ENCODE measurements around the gene EPB41L2.
A peak's percentile ranks its signal among the peaks of the same experiment; 100 is the strongest.

EPB41L2 gene

DNA sequence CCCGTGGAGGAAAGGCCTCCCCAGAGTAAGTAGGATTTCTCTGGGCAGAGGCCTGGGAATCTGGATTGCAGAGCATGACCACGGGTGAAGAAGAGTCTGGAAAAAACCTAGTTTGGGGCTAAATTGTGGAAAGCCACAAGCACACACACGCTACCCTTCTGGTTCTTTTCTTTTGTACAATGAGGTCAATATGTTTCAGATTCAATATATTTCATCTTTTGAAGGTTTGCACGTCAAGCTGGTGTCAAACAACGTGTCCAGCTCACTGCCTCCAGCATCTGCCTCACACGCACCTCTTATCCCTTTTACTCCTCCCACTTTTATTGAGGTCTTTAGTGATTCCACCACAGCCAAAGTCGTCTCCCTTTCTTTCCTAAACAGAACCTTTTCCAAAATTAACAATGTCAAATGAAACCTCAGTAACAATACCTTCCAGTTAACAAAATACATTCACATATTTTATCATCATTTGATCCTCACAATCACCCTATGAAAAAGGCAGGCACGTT is 773 bp upstream of the EPB41L2 start:
- Histone ChIP-seq H3K36me3 (ENCODE audit: control insufficient read depth, insufficient read depth, low read length) (no peaks in the 10 kb centered on the region), H3K27me3 (replicated peaks; ENCODE audit: control insufficient read depth, insufficient read depth, low read length, poor library complexity, severe bottlenecking) (no peaks in the 10 kb centered on the region), H3K4me3 (ENCODE audit: insufficient read depth, low read depth, low read length, poor library complexity, severe bottlenecking) (peak overlapping the region; percentile 98), H3K9me3 (ENCODE audit: control insufficient read depth, low read length) (no peaks in the 10 kb centered on the region), H3K27ac (ENCODE audit: insufficient read depth, low read length, poor library complexity, severe bottlenecking) (peak overlapping the region; percentile 61), H3K4me1 (ENCODE audit: control insufficient read depth, insufficient read depth, low read length, poor library complexity, severe bottlenecking) (peaks cover 8% of the 10 kb centered on the region)
- peak in 1 of 3 donors; percentile 17 for DNase-seq

DNA sequence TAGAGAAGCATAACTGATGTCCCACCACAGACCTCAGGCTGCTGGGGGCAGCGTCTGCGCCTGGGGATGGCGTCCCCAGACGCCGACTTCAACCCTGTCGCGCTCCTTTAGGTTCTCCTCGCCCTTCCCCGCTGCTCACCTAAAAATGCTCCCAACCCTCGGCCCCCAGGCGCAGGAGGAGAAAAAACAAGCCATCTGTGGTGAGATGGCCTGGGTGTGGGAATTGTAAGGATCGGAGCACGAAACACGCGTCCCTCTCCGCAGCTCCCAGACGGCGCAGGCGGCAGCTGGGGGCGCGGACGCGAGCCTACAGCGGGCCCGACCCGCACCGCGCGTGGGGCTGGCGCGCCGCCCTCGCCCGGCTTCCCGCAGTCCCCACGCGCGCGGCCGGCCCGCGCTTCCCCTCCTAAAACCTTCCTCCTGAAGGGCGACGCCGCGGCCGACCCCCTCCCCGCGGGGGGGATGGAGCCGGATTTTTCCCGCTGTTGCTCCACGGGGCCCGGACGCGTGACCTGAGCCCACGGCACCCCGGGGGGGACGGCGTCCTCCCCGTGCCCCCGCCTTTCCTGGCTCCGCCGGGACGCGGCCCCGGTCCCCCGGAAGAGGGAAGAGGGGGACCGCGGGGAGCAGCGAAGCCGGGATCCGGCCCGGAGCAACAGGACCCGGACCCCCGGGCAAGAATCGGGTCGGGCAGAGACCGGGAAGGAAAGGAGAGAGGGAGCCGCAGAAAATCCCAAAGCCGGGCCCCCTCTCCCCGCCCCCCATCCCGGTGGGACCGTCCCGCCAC is 611 bp downstream of the EPB41L2 start:
- peak overlapping the region; percentile 98 for H3K4me3 ChIP-seq (ENCODE audit: insufficient read depth, low read depth, low read length, poor library complexity, severe bottlenecking)
- H3K4me1 ChIP-seq (ENCODE audit: control insufficient read depth, insufficient read depth, low read length, poor library complexity, severe bottlenecking): peaks cover 8% of the 10 kb centered on the region
- DNase-seq: peak in 1 of 3 donors; percentile 6
- H3K27me3 ChIP-seq (replicated peaks; ENCODE audit: control insufficient read depth, insufficient read depth, low read length, poor library complexity, severe bottlenecking): no peaks in the 10 kb centered on the region
- no peaks in the 10 kb centered on the region for H3K36me3 ChIP-seq (ENCODE audit: control insufficient read depth, insufficient read depth, low read length)
- H3K27ac ChIP-seq (ENCODE audit: insufficient read depth, low read length, poor library complexity, severe bottlenecking): peak overlapping the region; percentile 61
- no peaks in the 10 kb centered on the region for H3K9me3 ChIP-seq (ENCODE audit: control insufficient read depth, low read length)

DNA sequence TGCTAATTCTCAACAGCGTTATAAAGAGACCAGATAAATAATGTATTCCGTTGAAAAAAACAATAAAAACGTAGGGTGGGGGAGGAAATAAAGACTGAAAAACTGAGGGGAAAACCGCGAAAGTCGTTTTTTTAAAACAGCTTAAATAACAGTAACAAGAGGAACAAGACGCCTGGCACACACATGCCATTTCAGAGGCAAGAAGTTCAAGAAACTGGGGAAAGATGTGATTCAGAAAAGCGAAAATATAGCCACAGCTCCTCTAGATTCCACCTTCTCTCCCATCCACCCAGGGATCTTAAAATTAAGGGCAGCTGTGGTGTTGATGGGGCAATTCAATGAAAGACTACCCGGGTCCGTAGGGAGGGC is 1.3 kb downstream of the EPB41L2 start:
- Histone ChIP-seq H3K9me3 (ENCODE audit: control insufficient read depth, low read length) (no peaks in the 10 kb centered on the region), H3K4me1 (ENCODE audit: control insufficient read depth, insufficient read depth, low read length, poor library complexity, severe bottlenecking) (peaks cover 8% of the 10 kb centered on the region), H3K4me3 (ENCODE audit: insufficient read depth, low read depth, low read length, poor library complexity, severe bottlenecking) (peak overlapping the region; percentile 98), H3K27ac (ENCODE audit: insufficient read depth, low read length, poor library complexity, severe bottlenecking) (peak overlapping the region; percentile 10), H3K27me3 (replicated peaks; ENCODE audit: control insufficient read depth, insufficient read depth, low read length, poor library complexity, severe bottlenecking) (no peaks in the 10 kb centered on the region), H3K36me3 (ENCODE audit: control insufficient read depth, insufficient read depth, low read length) (no peaks in the 10 kb centered on the region)
- no peak for DNase-seq

DNA sequence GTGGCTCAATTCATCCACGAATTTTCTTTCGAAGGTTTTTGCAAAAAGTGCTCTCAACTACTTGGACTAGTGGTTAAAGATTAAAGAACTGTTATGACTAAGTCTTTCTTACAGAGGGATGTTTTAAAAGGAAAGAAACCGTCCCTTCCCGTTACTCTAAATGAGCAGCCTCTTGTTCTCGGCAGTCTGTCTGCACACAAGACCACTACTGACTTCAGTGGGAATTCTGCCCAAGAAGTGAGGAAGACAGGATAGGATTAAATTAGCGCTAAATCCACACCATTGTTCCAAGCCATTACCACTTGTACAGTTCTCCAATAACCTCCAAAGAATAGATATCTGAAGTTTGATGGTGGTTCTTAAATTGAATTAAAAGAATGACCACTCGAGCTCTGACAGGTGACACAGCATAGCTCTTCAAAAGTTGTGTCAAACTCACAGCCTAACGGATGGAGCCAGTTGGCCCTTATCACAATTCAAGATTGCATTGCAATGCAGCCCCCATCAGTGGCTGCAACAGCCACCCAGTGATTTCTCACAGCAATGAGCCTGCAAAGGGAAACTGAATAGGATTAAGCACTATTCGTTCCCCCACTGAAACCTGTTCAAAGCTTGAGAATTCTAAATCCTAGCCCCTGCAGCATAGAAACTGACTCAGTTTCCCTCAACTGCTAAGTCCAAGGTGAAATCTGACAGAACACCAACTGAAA is 1.8 kb downstream of the EPB41L2 start:
- H3K9me3 ChIP-seq (ENCODE audit: control insufficient read depth, low read length): no peaks in the 10 kb centered on the region
- no peak for DNase-seq
- H3K36me3 ChIP-seq (ENCODE audit: control insufficient read depth, insufficient read depth, low read length): no peaks in the 10 kb centered on the region
- no peaks in the 10 kb centered on the region for H3K27me3 ChIP-seq (replicated peaks; ENCODE audit: control insufficient read depth, insufficient read depth, low read length, poor library complexity, severe bottlenecking)
- peaks cover 8% of the 10 kb centered on the region for H3K4me1 ChIP-seq (ENCODE audit: control insufficient read depth, insufficient read depth, low read length, poor library complexity, severe bottlenecking)
- H3K4me3 ChIP-seq (ENCODE audit: insufficient read depth, low read depth, low read length, poor library complexity, severe bottlenecking): peak overlapping the region; percentile 98
- H3K27ac ChIP-seq (ENCODE audit: insufficient read depth, low read length, poor library complexity, severe bottlenecking): peak overlapping the region; percentile 10

DNA sequence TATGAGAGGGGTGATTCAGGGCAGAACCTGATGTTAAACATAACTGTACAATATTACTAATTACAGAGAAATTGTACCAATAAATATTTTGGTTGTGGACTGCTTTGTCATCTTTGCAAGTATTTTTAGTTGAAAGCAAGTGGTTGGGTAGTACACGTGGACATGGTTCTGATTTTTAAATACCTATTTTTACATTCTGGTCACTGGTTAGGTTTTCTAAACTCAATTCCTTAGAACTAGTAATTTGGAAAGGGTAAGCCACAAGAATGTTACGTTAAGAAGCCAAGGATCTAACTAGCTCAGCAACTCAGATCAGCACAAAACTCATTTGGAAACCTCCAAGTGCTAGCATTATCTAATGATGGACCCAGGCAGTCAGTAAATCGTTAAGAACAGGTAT is 2.7 kb downstream of the EPB41L2 start:
- H3K4me1 ChIP-seq (ENCODE audit: control insufficient read depth, insufficient read depth, low read length, poor library complexity, severe bottlenecking): peaks cover 8% of the 10 kb centered on the region
- H3K9me3 ChIP-seq (ENCODE audit: control insufficient read depth, low read length): no peaks in the 10 kb centered on the region
- no peak for DNase-seq
- no peak overlapping the region for H3K4me3 ChIP-seq (ENCODE audit: insufficient read depth, low read depth, low read length, poor library complexity, severe bottlenecking)
- H3K27ac ChIP-seq (ENCODE audit: insufficient read depth, low read length, poor library complexity, severe bottlenecking): no peak overlapping the region
- no peaks in the 10 kb centered on the region for H3K36me3 ChIP-seq (ENCODE audit: control insufficient read depth, insufficient read depth, low read length)
- no peaks in the 10 kb centered on the region for H3K27me3 ChIP-seq (replicated peaks; ENCODE audit: control insufficient read depth, insufficient read depth, low read length, poor library complexity, severe bottlenecking)

DNA sequence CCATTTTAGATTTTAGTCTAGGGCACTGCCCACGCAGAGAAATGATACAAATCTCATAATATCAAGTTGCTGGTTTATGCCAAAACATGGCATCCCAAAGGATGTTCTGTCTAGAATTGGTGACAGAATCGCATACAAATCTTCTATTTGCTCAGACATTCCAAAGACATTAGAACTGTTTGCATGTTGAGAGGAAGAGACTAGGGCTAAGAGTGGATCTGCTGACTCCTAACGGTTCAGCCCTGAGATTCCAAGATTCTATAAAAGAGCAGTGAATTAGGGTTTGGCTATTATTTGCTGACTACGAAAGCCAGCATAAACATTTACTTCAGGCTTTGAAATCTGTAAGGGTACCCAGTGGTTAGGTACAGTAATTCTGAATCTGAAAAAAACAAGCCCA is 3.6 kb downstream of the EPB41L2 start:
- H3K4me1 ChIP-seq (ENCODE audit: control insufficient read depth, insufficient read depth, low read length, poor library complexity, severe bottlenecking): peaks cover 8% of the 10 kb centered on the region
- no peak for DNase-seq
- H3K27me3 ChIP-seq (replicated peaks; ENCODE audit: control insufficient read depth, insufficient read depth, low read length, poor library complexity, severe bottlenecking): no peaks in the 10 kb centered on the region
- H3K27ac ChIP-seq (ENCODE audit: insufficient read depth, low read length, poor library complexity, severe bottlenecking): no peak overlapping the region
- no peaks in the 10 kb centered on the region for H3K36me3 ChIP-seq (ENCODE audit: control insufficient read depth, insufficient read depth, low read length)
- no peak overlapping the region for H3K4me3 ChIP-seq (ENCODE audit: insufficient read depth, low read depth, low read length, poor library complexity, severe bottlenecking)
- peaks cover 2% of the 10 kb centered on the region for H3K9me3 ChIP-seq (ENCODE audit: control insufficient read depth, low read length)

DNA sequence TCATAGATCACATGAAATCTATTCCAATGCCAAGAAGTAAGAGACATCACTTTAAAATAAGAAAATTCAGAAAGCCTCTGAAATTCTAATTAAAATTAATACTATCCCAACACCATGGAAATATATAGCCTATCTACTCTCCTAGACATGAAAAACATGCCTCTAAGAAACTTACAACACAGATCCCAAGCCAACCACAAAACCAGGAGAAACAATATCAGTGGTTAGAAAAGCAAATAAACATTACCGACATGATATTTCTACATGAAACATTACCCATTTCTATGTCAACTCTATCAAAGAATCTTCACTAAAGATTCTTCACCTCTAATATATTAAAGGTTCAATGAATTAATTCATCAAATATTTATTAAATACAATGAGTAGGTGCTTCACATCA is 4.8 kb downstream of the EPB41L2 start:
- no peak for DNase-seq
- H3K36me3 ChIP-seq (ENCODE audit: control insufficient read depth, insufficient read depth, low read length): no peaks in the 10 kb centered on the region
- H3K27ac ChIP-seq (ENCODE audit: insufficient read depth, low read length, poor library complexity, severe bottlenecking): no peak overlapping the region
- H3K4me1 ChIP-seq (ENCODE audit: control insufficient read depth, insufficient read depth, low read length, poor library complexity, severe bottlenecking): peaks cover 8% of the 10 kb centered on the region
- no peaks in the 10 kb centered on the region for H3K27me3 ChIP-seq (replicated peaks; ENCODE audit: control insufficient read depth, insufficient read depth, low read length, poor library complexity, severe bottlenecking)
- H3K9me3 ChIP-seq (ENCODE audit: control insufficient read depth, low read length): peaks cover 5% of the 10 kb centered on the region
- no peak overlapping the region for H3K4me3 ChIP-seq (ENCODE audit: insufficient read depth, low read depth, low read length, poor library complexity, severe bottlenecking)

DNA sequence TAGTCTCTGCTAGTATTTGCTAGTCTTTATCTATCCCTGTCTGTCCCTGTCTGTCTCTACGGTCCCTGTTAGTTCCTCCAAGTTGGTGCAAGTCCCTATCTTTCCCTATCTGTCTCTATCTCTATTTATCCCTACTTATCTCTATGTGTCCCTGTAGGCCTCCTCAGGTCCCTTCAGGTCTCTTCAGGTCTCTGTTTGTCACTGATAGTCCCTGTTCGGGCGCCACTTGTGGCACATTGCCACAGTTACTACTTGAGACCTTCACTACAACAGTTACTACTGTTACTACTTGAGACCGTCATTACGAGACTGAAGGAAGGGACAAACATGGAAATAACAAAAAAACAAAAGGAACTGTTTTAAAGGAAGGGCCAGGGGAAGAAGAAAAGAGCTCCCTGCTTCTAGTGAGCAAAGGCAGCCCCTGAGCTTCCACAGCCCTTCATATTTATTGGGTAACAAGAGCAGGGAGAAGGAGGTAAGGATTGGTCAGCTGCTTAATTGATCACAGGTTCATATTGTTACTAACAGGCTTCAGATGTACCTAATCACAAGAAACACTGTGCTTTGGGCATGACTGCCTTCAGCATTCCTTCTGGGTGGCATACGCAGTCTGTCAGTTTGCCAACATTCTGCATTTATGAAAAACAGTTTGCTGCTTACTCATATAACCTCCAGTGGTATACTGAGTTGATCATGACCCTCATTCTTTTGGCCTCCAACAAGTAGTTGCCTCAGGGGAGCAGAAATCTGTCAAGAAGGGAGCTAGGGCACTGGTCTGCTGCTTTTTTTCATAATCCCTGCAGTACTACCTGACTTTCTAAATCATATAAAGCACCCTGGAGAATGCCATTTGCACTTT is 8.4 kb downstream of the EPB41L2 start:
- Histone ChIP-seq H3K27me3 (replicated peaks; ENCODE audit: control insufficient read depth, insufficient read depth, low read length, poor library complexity, severe bottlenecking) (no peaks in the 10 kb centered on the region), H3K36me3 (ENCODE audit: control insufficient read depth, insufficient read depth, low read length) (no peaks in the 10 kb centered on the region)
- DNase-seq: no peak

DNA sequence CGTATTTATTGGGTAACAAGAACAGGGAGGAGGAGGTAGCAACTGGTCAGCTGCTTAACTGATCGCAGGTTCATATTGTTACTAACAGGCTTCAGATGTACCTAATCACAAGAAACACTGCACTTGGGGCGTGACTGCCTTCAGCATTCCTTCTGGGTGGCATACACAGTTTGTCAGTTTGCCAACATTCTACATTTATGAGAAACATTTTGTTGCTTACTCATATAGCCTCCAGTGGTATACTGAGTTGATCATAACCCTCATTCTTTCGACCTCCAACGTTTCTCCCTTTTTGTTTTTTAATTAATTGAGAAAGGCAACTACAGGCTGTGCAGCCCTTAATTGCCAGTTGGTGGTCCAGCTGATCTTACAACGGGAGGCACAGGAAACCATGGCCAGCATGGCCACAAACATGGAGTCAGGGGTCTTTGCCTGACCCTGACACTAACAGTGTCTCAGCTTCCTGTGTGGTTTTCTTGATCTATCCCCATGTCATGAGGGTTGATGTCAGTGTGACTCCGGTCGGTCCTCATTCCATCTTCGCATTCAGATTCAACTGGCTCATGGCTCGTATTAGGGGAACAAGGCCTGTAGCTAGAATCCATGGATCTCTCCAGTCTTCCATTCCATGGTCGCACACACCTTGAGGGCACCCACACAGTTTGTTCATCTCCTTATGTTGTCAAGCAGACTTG is 9.4 kb downstream of the EPB41L2 start:
- no peaks in the 10 kb centered on the region for H3K27me3 ChIP-seq (replicated peaks; ENCODE audit: control insufficient read depth, insufficient read depth, low read length, poor library complexity, severe bottlenecking)
- H3K36me3 ChIP-seq (ENCODE audit: control insufficient read depth, insufficient read depth, low read length): no peaks in the 10 kb centered on the region

More for the DNA sequence above, 8.4 kb downstream of the EPB41L2 start:
- H3K4me1 ChIP-seq (ENCODE audit: control insufficient read depth, insufficient read depth, low read length, poor library complexity, severe bottlenecking): no peaks in the 10 kb centered on the region
- H3K4me3 ChIP-seq (ENCODE audit: insufficient read depth, low read depth, low read length, poor library complexity, severe bottlenecking): no peak overlapping the region
- peaks cover 5% of the 10 kb centered on the region for H3K9me3 ChIP-seq (ENCODE audit: control insufficient read depth, low read length)
- no peak overlapping the region for H3K27ac ChIP-seq (ENCODE audit: insufficient read depth, low read length, poor library complexity, severe bottlenecking)

More for the DNA sequence above, 9.4 kb downstream of the EPB41L2 start:
- Histone ChIP-seq H3K27ac (ENCODE audit: insufficient read depth, low read length, poor library complexity, severe bottlenecking) (no peak overlapping the region), H3K9me3 (ENCODE audit: control insufficient read depth, low read length) (peaks cover 5% of the 10 kb centered on the region), H3K4me1 (ENCODE audit: control insufficient read depth, insufficient read depth, low read length, poor library complexity, severe bottlenecking) (no peaks in the 10 kb centered on the region), H3K4me3 (ENCODE audit: insufficient read depth, low read depth, low read length, poor library complexity, severe bottlenecking) (no peak overlapping the region)
- no peak for DNase-seq

All from effector memory CD4-positive, alpha-beta T cell (primary cell).